ENCODE measurements around the gene DDX4.

Gene DDX4

GRCh38 chr5:55820488-55820887, 82.6 kb downstream of the DDX4 start:
- H3K27ac ChIP-seq (ENCODE audit: low read depth, low read length) = no peak overlapping the region
- H3K4me1 ChIP-seq (ENCODE audit: control insufficient read depth, insufficient read depth, low read length, unreplicated experiment) = peaks cover 11% of the 10 kb centered on the region
- H3K4me3 ChIP-seq (ENCODE audit: low read depth, low read length) = no peak overlapping the region
- H3K79me2 ChIP-seq (ENCODE audit: control insufficient read depth, insufficient read depth, low read length, unreplicated experiment) = no peaks in the 10 kb centered on the region
- no peak overlapping the region for H2AFZ ChIP-seq (ENCODE audit: low read length, unreplicated experiment)
- no peaks in the 10 kb centered on the region for H3K36me3 ChIP-seq (ENCODE audit: insufficient read depth, low read length)
- peaks cover 23% of the 10 kb centered on the region for H3K27me3 ChIP-seq (ENCODE audit: insufficient read depth, low read length)

- H2AFZ ChIP-seq (ENCODE audit: low read length, unreplicated experiment) = peak overlapping the region; percentile 49
- H3K4me3 ChIP-seq (ENCODE audit: low read depth, low read length) = peak overlapping the region; percentile 60
- H3K4me1 ChIP-seq (ENCODE audit: control insufficient read depth, insufficient read depth, low read length, unreplicated experiment) = peaks cover 2% of the 10 kb centered on the region
Observed at GRCh38 chr5:55821731-55822512, 84.1 kb downstream of the DDX4 start.

GRCh38 chr5:55823151-55823796, 85.4 kb downstream of the DDX4 start:
- Histone ChIP-seq H3K79me2 (ENCODE audit: control insufficient read depth, insufficient read depth, low read length, unreplicated experiment) (no peaks in the 10 kb centered on the region), H3K4me3 (ENCODE audit: low read depth, low read length) (no peak overlapping the region), H3K27me3 (ENCODE audit: insufficient read depth, low read length) (peaks cover 23% of the 10 kb centered on the region), H2AFZ (ENCODE audit: low read length, unreplicated experiment) (no peak overlapping the region), H3K36me3 (ENCODE audit: insufficient read depth, low read length) (no peaks in the 10 kb centered on the region), H3K27ac (ENCODE audit: low read depth, low read length) (no peak overlapping the region), H3K4me1 (ENCODE audit: control insufficient read depth, insufficient read depth, low read length, unreplicated experiment) (no peaks in the 10 kb centered on the region)

More at GRCh38 chr5:55821731-55822512, 84.1 kb downstream of the DDX4 start:
- Histone ChIP-seq H3K79me2 (ENCODE audit: control insufficient read depth, insufficient read depth, low read length, unreplicated experiment) (no peaks in the 10 kb centered on the region), H3K27ac (ENCODE audit: low read depth, low read length) (no peak overlapping the region), H3K36me3 (ENCODE audit: insufficient read depth, low read length) (no peaks in the 10 kb centered on the region), H3K27me3 (ENCODE audit: insufficient read depth, low read length) (peaks cover 23% of the 10 kb centered on the region)

- Histone ChIP-seq H3K79me2 (ENCODE audit: control insufficient read depth, insufficient read depth, low read length, unreplicated experiment) (no peaks in the 10 kb centered on the region), H3K27me3 (ENCODE audit: insufficient read depth, low read length) (0 out of 2 replicates have a peak, but pooled peaks cover 2% of the 10 kb centered on the region), H3K36me3 (ENCODE audit: insufficient read depth, low read length) (no peaks in the 10 kb centered on the region), H2AFZ (ENCODE audit: low read length, unreplicated experiment) (no peak overlapping the region), H3K27ac (ENCODE audit: low read depth, low read length) (no peak overlapping the region), H3K4me3 (ENCODE audit: low read depth, low read length) (no peak overlapping the region), H3K4me1 (ENCODE audit: control insufficient read depth, insufficient read depth, low read length, unreplicated experiment) (no peaks in the 10 kb centered on the region)
Observed at GRCh38 chr5:55829956-55830355, 92.1 kb downstream of the DDX4 start.

GRCh38 chr5:55832446-55832845, 94.6 kb downstream of the DDX4 start:
- Histone ChIP-seq H3K36me3 (ENCODE audit: insufficient read depth, low read length) (no peaks in the 10 kb centered on the region), H3K27me3 (ENCODE audit: insufficient read depth, low read length) (no peaks in the 10 kb centered on the region), H3K27ac (ENCODE audit: low read depth, low read length) (no peak overlapping the region), H3K4me3 (ENCODE audit: low read depth, low read length) (no peak overlapping the region), H2AFZ (ENCODE audit: low read length, unreplicated experiment) (no peak overlapping the region), H3K79me2 (ENCODE audit: control insufficient read depth, insufficient read depth, low read length, unreplicated experiment) (no peaks in the 10 kb centered on the region), H3K4me1 (ENCODE audit: control insufficient read depth, insufficient read depth, low read length, unreplicated experiment) (no peaks in the 10 kb centered on the region)

- Histone ChIP-seq H3K27me3 (ENCODE audit: insufficient read depth, low read length) (no peaks in the 10 kb centered on the region), H3K4me1 (ENCODE audit: control insufficient read depth, insufficient read depth, low read length, unreplicated experiment) (no peaks in the 10 kb centered on the region), H3K27ac (ENCODE audit: low read depth, low read length) (no peak overlapping the region), H3K36me3 (ENCODE audit: insufficient read depth, low read length) (no peaks in the 10 kb centered on the region), H2AFZ (ENCODE audit: low read length, unreplicated experiment) (no peak overlapping the region), H3K79me2 (ENCODE audit: control insufficient read depth, insufficient read depth, low read length, unreplicated experiment) (no peaks in the 10 kb centered on the region), H3K4me3 (ENCODE audit: low read depth, low read length) (no peak overlapping the region)
Observed at GRCh38 chr5:55836191-55836590, 98.3 kb downstream of the DDX4 start.

- H3K4me3 ChIP-seq (ENCODE audit: low read depth, low read length) = no peak overlapping the region
- H2AFZ ChIP-seq (ENCODE audit: low read length, unreplicated experiment) = no peak overlapping the region
- no peaks in the 10 kb centered on the region for H3K36me3 ChIP-seq (ENCODE audit: insufficient read depth, low read length)
- no peak overlapping the region for H3K27ac ChIP-seq (ENCODE audit: low read depth, low read length)
- H3K27me3 ChIP-seq (ENCODE audit: insufficient read depth, low read length) = no peaks in the 10 kb centered on the region
- H3K4me1 ChIP-seq (ENCODE audit: control insufficient read depth, insufficient read depth, low read length, unreplicated experiment) = no peaks in the 10 kb centered on the region
- H3K79me2 ChIP-seq (ENCODE audit: control insufficient read depth, insufficient read depth, low read length, unreplicated experiment) = no peaks in the 10 kb centered on the region
Observed at GRCh38 chr5:55841976-55842375, 104.1 kb downstream of the DDX4 start.

- H3K4me3 ChIP-seq (ENCODE audit: low read depth, low read length) = no peak overlapping the region
- no peaks in the 10 kb centered on the region for H3K27me3 ChIP-seq (ENCODE audit: insufficient read depth, low read length)
- H3K79me2 ChIP-seq (ENCODE audit: control insufficient read depth, insufficient read depth, low read length, unreplicated experiment) = no peaks in the 10 kb centered on the region
- peaks cover 27% of the 10 kb centered on the region for H3K4me1 ChIP-seq (ENCODE audit: control insufficient read depth, insufficient read depth, low read length, unreplicated experiment)
- no peak overlapping the region for H2AFZ ChIP-seq (ENCODE audit: low read length, unreplicated experiment)
- H3K36me3 ChIP-seq (ENCODE audit: insufficient read depth, low read length) = no peaks in the 10 kb centered on the region
- H3K27ac ChIP-seq (ENCODE audit: low read depth, low read length) = no peak overlapping the region
Observed at GRCh38 chr5:55847837-55848236, 110.0 kb downstream of the DDX4 start.

GRCh38 chr5:55848783-55849182, 110.9 kb downstream of the DDX4 start:
- no peak overlapping the region for H2AFZ ChIP-seq (ENCODE audit: low read length, unreplicated experiment)
- H3K27ac ChIP-seq (ENCODE audit: low read depth, low read length) = no peak overlapping the region
- no peaks in the 10 kb centered on the region for H3K36me3 ChIP-seq (ENCODE audit: insufficient read depth, low read length)
- peaks cover 37% of the 10 kb centered on the region for H3K4me1 ChIP-seq (ENCODE audit: control insufficient read depth, insufficient read depth, low read length, unreplicated experiment)
- no peaks in the 10 kb centered on the region for H3K79me2 ChIP-seq (ENCODE audit: control insufficient read depth, insufficient read depth, low read length, unreplicated experiment)
- H3K27me3 ChIP-seq (ENCODE audit: insufficient read depth, low read length) = no peaks in the 10 kb centered on the region
- H3K4me3 ChIP-seq (ENCODE audit: low read depth, low read length) = no peak overlapping the region

- Histone ChIP-seq H2AFZ (ENCODE audit: low read length, unreplicated experiment) (no peak within 1 kb of the TSS), H3K4me3 (ENCODE audit: low read depth, low read length) (peak within 1 kb of the TSS; percentile 43; the same call in 1 of the 2 replicates), H3K27ac (ENCODE audit: low read depth, low read length) (peak within 1 kb of the TSS; percentile 10; the same call in 1 of the 2 replicates), H3K27me3 (ENCODE audit: insufficient read depth, low read length) (no peaks in the 10 kb centered on the region), H3K36me3 (ENCODE audit: insufficient read depth, low read length) (no peaks in the 10 kb centered on the region), H3K79me2 (ENCODE audit: control insufficient read depth, insufficient read depth, low read length, unreplicated experiment) (no peaks in the 10 kb centered on the region), H3K4me1 (ENCODE audit: control insufficient read depth, insufficient read depth, low read length, unreplicated experiment) (peaks cover 45% of the 10 kb centered on the region)
Observed at GRCh38 chr5:55850839-55851674, 113.2 kb downstream of the DDX4 start, which contains the start of gene IL31RA. IL31RA (plus strand) TSS chr5:55851357; CDS start chr5:55851571, 214 bp downstream.

Data from ACC112 (cell line).